CD8-positive, alpha-beta memory T cell (primary cell): ENCODE measurements around the gene LNX1. TPM values are rescaled to one million over a fixed set of nuclear protein-coding genes. Genes with fewer than 3 reads are reported as not detected.

Experiments
- CTCF ChIA-PET: fragments of 350-600 bp; sonication (Branson Sonifier 250); formaldehyde crosslinking; loops from one replicate; lab custom pipeline; 2021; ENCODE audit warnings: antibody characterized with exemption; lab: Charles Lee
- POLR2A ChIA-PET: fragments of 350-600 bp; sonication (Branson Sonifier 250); formaldehyde crosslinking; loops from one replicate; lab custom pipeline; 2021; ENCODE audit warnings: antibody characterized with exemption; lab: Charles Lee
- DNase-seq, 5 donors: peaks; one replicate each; pipeline versions ENCODE4 v3.0.0 to v3.0.0-alpha.2; 2020 to 2022; ENCODE audit warnings: mixed read lengths in 1 of 5
- H3K27ac ChIP-seq: one replicate; pipeline ENCODE4 v1.7.0; 2013; ENCODE audit warnings: low read depth, mild to moderate bottlenecking, low read length, moderate library complexity
- H3K27me3 ChIP-seq: 2 replicates; pipeline ENCODE4 v1.7.0; 2013; ENCODE audit warnings: low read length, mild to moderate bottlenecking; ENCODE audit not compliant: insufficient read depth, poor library complexity, severe bottlenecking
- H3K36me3 ChIP-seq: 2 replicates; pipeline ENCODE4 v1.7.0; 2013; ENCODE audit warnings: mild to moderate bottlenecking, low read length, moderate library complexity; ENCODE audit not compliant: insufficient read depth
- H3K4me1 ChIP-seq: 2 replicates; pipeline ENCODE4 v1.7.0; 2013; ENCODE audit warnings: mild to moderate bottlenecking, low read length, moderate library complexity; ENCODE audit not compliant: insufficient read depth
- H3K4me3 ChIP-seq: 2 replicates; pipeline ENCODE4 v1.7.0; 2013; ENCODE audit warnings: mild to moderate bottlenecking, low read length
- H3K9me3 ChIP-seq: 2 replicates; pipeline ENCODE4 v1.7.0; 2013; ENCODE audit warnings: mild to moderate bottlenecking, low read length
- H3K27ac Mint-ChIP-seq, 8 donors: one replicate each; pipeline ENCODE4 v1.8.0; 2020 to 2021; ENCODE audit warnings: mixed read lengths in 8 of 8, mild to moderate bottlenecking in 6 of 8, inconsistent platforms in 3 of 8, moderate library complexity in 3 of 8
- H3K27me3 Mint-ChIP-seq, 2 donors: one replicate each; pipeline ENCODE4 v1.8.0; 2020 to 2021; ENCODE audit warnings: mixed read lengths in 2 of 2, mild to moderate bottlenecking in 1 of 2, moderate library complexity in 1 of 2
- H3K36me3 Mint-ChIP-seq, 3 donors: one replicate each; pipeline ENCODE4 v1.8.0; 2020 to 2021; ENCODE audit warnings: mixed read lengths in 3 of 3, inconsistent platforms in 1 of 3, mild to moderate bottlenecking in 1 of 3
- H3K4me1 Mint-ChIP-seq, 3 donors: one replicate each; pipeline ENCODE4 v1.8.0; 2020 to 2021; ENCODE audit warnings: mixed read lengths in 3 of 3, inconsistent platforms in 1 of 3, mild to moderate bottlenecking in 1 of 3
- H3K4me3 Mint-ChIP-seq, 7 donors: one replicate each; pipeline ENCODE4 v1.8.0; 2020 to 2021; ENCODE audit warnings: mixed read lengths in 7 of 7, mild to moderate bottlenecking in 6 of 7, moderate library complexity in 4 of 7, inconsistent platforms in 2 of 7
- H3K9me3 Mint-ChIP-seq, 5 donors: one replicate each; pipeline ENCODE4 v1.8.0; 2020 to 2022; ENCODE audit warnings: mixed read lengths in 5 of 5, mild to moderate bottlenecking in 3 of 5, moderate library complexity in 2 of 5, inconsistent platforms in 1 of 5
- polyA plus RNA-seq: library from polyadenylated mRNA; unstranded; fragments of 300-500 nt; fragmentation: Illumina TruSeq; gene quantifications from one replicate; pipeline ENCODE4 v1.2.3, GENCODE V29; 2021
- total RNA-seq, 2 experiments: library from RNA; stranded (reverse); gene quantifications; one replicate each; pipeline ENCODE4 v1.2.3, GENCODE V29; 2021

The LNX1 gene
- total and polyA plus RNA-seq, 3 experiments from 2014 or later, result 0.30 TPM; not detected in 2

DNA sequence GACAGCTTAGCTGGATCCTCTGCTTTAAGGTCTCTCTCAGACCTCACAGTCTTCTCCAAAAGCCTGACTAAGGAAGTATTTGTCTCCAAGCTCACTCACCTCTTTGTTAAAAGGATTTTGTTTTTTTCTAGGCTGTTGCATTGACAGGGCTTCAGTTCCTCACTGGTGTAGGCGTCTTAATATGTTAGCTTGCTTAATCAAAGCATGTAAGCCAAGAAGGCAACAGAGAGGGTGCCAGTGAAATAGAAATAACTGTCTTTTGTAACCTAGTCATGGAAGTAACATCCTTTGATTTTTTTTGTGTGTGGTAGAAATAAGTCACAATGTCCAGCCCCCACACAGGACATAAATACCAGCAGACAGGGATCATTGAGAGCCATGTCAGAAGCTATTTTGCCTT is 155.0 kb downstream of the LNX1 start:
- Histone ChIP-seq H3K36me3 (peaks cover 8% of the 10 kb centered on the region), H3K4me1 (no peaks in the 10 kb centered on the region), H3K4me3 (no peak overlapping the region), H3K27me3 (no peaks in the 10 kb centered on the region), H3K27ac (no peak overlapping the region), H3K9me3 (no peaks in the 10 kb centered on the region)
- Mint-ChIP-seq H3K27ac (no peak overlapping the region), H3K27me3 (no peaks in the 10 kb centered on the region), H3K36me3 (peaks cover 4 to 66% (median 14%) of the 10 kb centered on the region in 3 donors), H3K4me1 (peaks cover 22 to 49% (median 41%) of the 10 kb centered on the region in 3 donors), H3K9me3 (no peaks in the 10 kb centered on the region), H3K4me3 (no peak overlapping the region)
- ChIA-PET CTCF (no interaction called here), POLR2A (interaction anchor here (0.5 kb wide), 1 partner anchor 72 kb away, joined by 3 read pairs; no protein-coding TSS in a partner anchor)
- no peak for DNase-seq

GRCh38 chr4:53432528-53433424 is 158.5 kb downstream of the LNX1 start:
- Histone ChIP-seq H3K36me3 (peaks cover 13% of the 10 kb centered on the region), H3K27ac (no peak overlapping the region), H3K4me3 (no peak overlapping the region), H3K9me3 (no peaks in the 10 kb centered on the region), H3K4me1 (peaks cover 5% of the 10 kb centered on the region), H3K27me3 (no peaks in the 10 kb centered on the region)
- Mint-ChIP-seq H3K4me3 (no peak overlapping the region), H3K36me3 (peaks cover 14 to 71% (median 21%) of the 10 kb centered on the region in 3 donors), H3K27me3 (no peaks in the 10 kb centered on the region), H3K4me1 (peaks cover 27 to 44% (median 38%) of the 10 kb centered on the region in 3 donors), H3K27ac (peak overlapping the region in 3 of 8 donors; percentile 30 to 85 (median 42)), H3K9me3 (no peaks in the 10 kb centered on the region)
- CTCF ChIA-PET, result interaction anchor here (0.7 kb wide), 1 partner anchor 460 kb away, joined by 3 read pairs; no protein-coding TSS in a partner anchor
- DNase-seq, result no peak
- POLR2A ChIA-PET, result no interaction called here

DNA sequence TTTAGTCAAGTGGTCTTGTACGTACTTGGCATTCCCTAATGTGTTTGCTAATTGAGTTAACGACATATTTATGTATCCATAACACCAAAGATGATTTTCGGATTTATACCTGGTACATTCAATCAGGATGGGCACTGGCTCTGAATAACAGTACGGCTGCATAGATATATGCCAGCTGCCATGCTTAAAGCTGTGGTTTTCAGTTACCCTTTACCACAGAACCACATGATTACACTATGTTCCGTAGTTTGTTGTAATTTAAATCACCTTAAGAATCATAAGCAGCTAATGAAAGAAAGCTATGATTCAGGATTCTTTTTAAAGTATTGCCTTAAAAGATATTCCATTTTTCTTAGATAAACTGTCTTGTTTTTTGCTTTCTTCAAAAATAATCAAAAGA is 160.2 kb downstream of the LNX1 start:
- Histone ChIP-seq H3K4me3 (no peak overlapping the region), H3K36me3 (peaks cover 13% of the 10 kb centered on the region), H3K27ac (no peak overlapping the region), H3K27me3 (no peaks in the 10 kb centered on the region), H3K4me1 (peaks cover 5% of the 10 kb centered on the region), H3K9me3 (no peaks in the 10 kb centered on the region)
- Mint-ChIP-seq H3K4me1 (peaks cover 25 to 40% (median 31%) of the 10 kb centered on the region in 3 donors), H3K27ac (no peak overlapping the region), H3K27me3 (no peaks in the 10 kb centered on the region), H3K4me3 (peak overlapping the region in 3 of 7 donors; percentile 7 to 16 (median 13)), H3K9me3 (no peaks in the 10 kb centered on the region), H3K36me3 (peaks cover 11 to 73% (median 17%) of the 10 kb centered on the region in 3 donors)
- CTCF ChIA-PET, result no interaction called here
- POLR2A ChIA-PET, result no interaction called here
- DNase-seq, result peak in 1 of 5 donors; percentile 4

GRCh38 chr4:53427366-53427765 is 163.9 kb downstream of the LNX1 start:
- H3K36me3 ChIP-seq, result peaks cover 13% of the 10 kb centered on the region
- no peak for DNase-seq
- no peaks in the 10 kb centered on the region for H3K9me3 Mint-ChIP-seq
- peaks cover 5% of the 10 kb centered on the region for H3K4me1 ChIP-seq
- peaks cover 30 to 44% (median 42%) of the 10 kb centered on the region in 3 donors for H3K4me1 Mint-ChIP-seq
- H3K27me3 Mint-ChIP-seq, result no peaks in the 10 kb centered on the region
- no peak overlapping the region for H3K4me3 ChIP-seq
- H3K36me3 Mint-ChIP-seq, result peaks cover 10 to 55% (median 17%) of the 10 kb centered on the region in 3 donors
- H3K4me3 Mint-ChIP-seq, result no peak overlapping the region
- ChIA-PET POLR2A (no interaction called here), CTCF (no interaction called here)
- no peak overlapping the region for H3K27ac Mint-ChIP-seq
- no peak overlapping the region for H3K27ac ChIP-seq
- no peaks in the 10 kb centered on the region for H3K27me3 ChIP-seq
- H3K9me3 ChIP-seq, result no peaks in the 10 kb centered on the region

GRCh38 chr4:53424280-53424679 is 167.0 kb downstream of the LNX1 start:
- POLR2A ChIA-PET, result no interaction called here
- H3K27me3 Mint-ChIP-seq, result no peaks in the 10 kb centered on the region
- Histone ChIP-seq H3K4me1 (no peaks in the 10 kb centered on the region), H3K27me3 (no peaks in the 10 kb centered on the region), H3K27ac (no peak overlapping the region), H3K9me3 (no peaks in the 10 kb centered on the region), H3K36me3 (peaks cover 7% of the 10 kb centered on the region), H3K4me3 (no peak overlapping the region)
- no peak overlapping the region for H3K4me3 Mint-ChIP-seq
- no peaks in the 10 kb centered on the region for H3K9me3 Mint-ChIP-seq
- peaks cover 14 to 32% (median 24%) of the 10 kb centered on the region in 3 donors for H3K4me1 Mint-ChIP-seq
- no peak for DNase-seq
- peak overlapping the region in 4 of 8 donors; percentile 23 to 77 (median 46) for H3K27ac Mint-ChIP-seq
- CTCF ChIA-PET, result no interaction called here
- H3K36me3 Mint-ChIP-seq, result peaks cover 0 to 46% (median 13%) of the 10 kb centered on the region in 3 donors

DNA sequence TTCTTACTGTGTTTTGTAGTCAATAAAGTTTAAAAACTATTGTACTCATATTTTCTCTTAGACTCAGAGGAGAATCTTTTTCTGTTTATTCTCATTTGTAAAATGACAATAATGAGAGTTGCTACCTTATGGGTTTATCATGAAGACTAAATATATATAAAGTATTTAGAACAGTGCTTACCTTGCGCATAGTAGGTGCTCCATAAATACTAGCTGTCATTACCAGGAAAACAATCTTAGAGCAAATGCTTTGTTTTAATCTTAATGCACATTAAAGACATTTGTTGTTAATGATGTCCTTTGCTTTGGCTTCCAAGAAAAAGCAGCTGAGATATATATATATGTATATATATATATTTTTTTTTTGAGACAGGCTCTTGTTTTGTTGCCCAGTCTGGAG is 168.9 kb downstream of the LNX1 start:
- DNase-seq, result no peak
- Mint-ChIP-seq H3K4me3 (no peak overlapping the region), H3K9me3 (no peaks in the 10 kb centered on the region), H3K27ac (no peak overlapping the region), H3K4me1 (peaks cover 19 to 26% (median 22%) of the 10 kb centered on the region in 3 donors), H3K27me3 (no peaks in the 10 kb centered on the region), H3K36me3 (peaks cover 3 to 41% (median 6%) of the 10 kb centered on the region in 3 donors)
- no peaks in the 10 kb centered on the region for H3K36me3 ChIP-seq
- no peak overlapping the region for H3K4me3 ChIP-seq
- POLR2A ChIA-PET, result no interaction called here
- CTCF ChIA-PET, result no interaction called here
- no peaks in the 10 kb centered on the region for H3K4me1 ChIP-seq
- no peaks in the 10 kb centered on the region for H3K27me3 ChIP-seq
- no peaks in the 10 kb centered on the region for H3K9me3 ChIP-seq
- H3K27ac ChIP-seq, result no peak overlapping the region

GRCh38 chr4:53421791-53422190 is 169.5 kb downstream of the LNX1 start:
- POLR2A ChIA-PET, result no interaction called here
- Mint-ChIP-seq H3K9me3 (no peaks in the 10 kb centered on the region), H3K27ac (no peak overlapping the region), H3K27me3 (no peaks in the 10 kb centered on the region), H3K36me3 (peaks cover 3 to 38% (median 6%) of the 10 kb centered on the region in 3 donors), H3K4me3 (no peak overlapping the region), H3K4me1 (peaks cover 19 to 26% (median 22%) of the 10 kb centered on the region in 3 donors)
- Histone ChIP-seq H3K36me3 (no peaks in the 10 kb centered on the region), H3K27me3 (no peaks in the 10 kb centered on the region), H3K27ac (no peak overlapping the region), H3K9me3 (no peaks in the 10 kb centered on the region), H3K4me1 (no peaks in the 10 kb centered on the region), H3K4me3 (no peak overlapping the region)
- DNase-seq, result no peak
- CTCF ChIA-PET, result no interaction called here

DNA sequence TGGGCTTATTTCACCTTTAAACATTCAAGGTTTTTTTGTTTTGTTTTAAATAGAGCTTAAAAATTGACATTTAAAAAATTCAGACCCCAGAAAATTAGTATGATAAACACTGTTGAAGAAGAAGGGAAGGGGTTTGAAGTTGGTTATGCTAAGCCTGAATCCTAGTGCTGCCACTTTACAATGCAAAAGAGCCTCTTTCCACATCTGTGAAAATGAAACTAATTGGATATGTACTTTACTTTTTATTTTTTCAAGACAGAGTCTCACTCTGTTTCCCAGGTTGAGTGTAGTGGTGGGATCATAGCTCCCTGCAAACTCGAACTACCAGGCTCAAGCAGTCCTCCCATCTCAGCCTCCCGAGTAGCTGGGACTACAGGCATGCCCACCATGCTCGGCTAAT is 172.1 kb downstream of the LNX1 start:
- POLR2A ChIA-PET, result no interaction called here
- CTCF ChIA-PET, result no interaction called here
- H3K4me3 Mint-ChIP-seq, result no peak overlapping the region
- Histone ChIP-seq H3K36me3 (no peaks in the 10 kb centered on the region), H3K9me3 (no peaks in the 10 kb centered on the region), H3K27me3 (no peaks in the 10 kb centered on the region), H3K4me3 (no peak overlapping the region), H3K4me1 (no peaks in the 10 kb centered on the region), H3K27ac (no peak overlapping the region)
- H3K36me3 Mint-ChIP-seq, result peaks cover 3 to 44% (median 8%) of the 10 kb centered on the region in 3 donors
- H3K27me3 Mint-ChIP-seq, result no peaks in the 10 kb centered on the region
- H3K27ac Mint-ChIP-seq, result peak overlapping the region in 3 of 8 donors; percentile 4 to 71 (median 36)
- DNase-seq, result no peak
- no peaks in the 10 kb centered on the region for H3K9me3 Mint-ChIP-seq
- H3K4me1 Mint-ChIP-seq, result peaks cover 18 to 22% (median 21%) of the 10 kb centered on the region in 3 donors
